GM08714 (cell line): ENCODE measurements around the gene ABCC5.
A peak's percentile ranks its signal among the peaks of the same experiment; 100 is the strongest.
"Not testable (repeated sequence)": the region's sequence is repeated elsewhere in the genome, so short reads cannot be mapped to it uniquely, and the experiment has no call there.

Experiments used
- H3K4me3 ChIP-seq: fragments of 200-500 bp; sonication (Bioruptor generic); 2 replicates; pipeline ENCODE4 v1.5.1; 2014; ENCODE audit warnings: mild to moderate bottlenecking, low read length, inconsistent platforms
- ZNF274 ChIP-seq: IDR thresholded peaks from 2 replicates; pipeline ENCODE4 v1.6.1; 2012; ENCODE audit warnings: mild to moderate bottlenecking, low read depth, low read length

The ABCC5 gene

DNA sequence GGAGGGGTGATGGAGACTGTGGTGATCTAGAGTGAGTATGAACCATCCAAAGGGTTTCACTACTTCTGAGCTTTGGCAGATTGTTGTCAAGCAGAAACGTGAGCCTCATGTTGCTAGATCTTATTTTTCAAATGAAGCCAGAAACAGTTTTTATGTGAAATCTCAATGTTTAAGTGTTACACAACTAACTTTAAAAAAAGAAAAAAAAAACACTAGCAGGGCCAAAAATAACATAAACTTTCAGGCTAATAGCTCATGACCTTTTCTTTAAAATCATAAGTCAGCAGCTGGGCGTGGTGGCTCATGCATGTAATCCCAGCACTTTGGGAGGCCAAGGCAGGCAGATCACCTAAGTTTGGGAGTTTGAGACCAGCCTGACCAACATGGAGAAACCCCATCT lies 11.8 kb upstream of the ABCC5 start:
- TF ChIP-seq ZNF274: no peak
- H3K4me3 ChIP-seq: no peak overlapping the region

- H3K4me3 ChIP-seq: not testable (repeated sequence)
Measured at GRCh38 chr3:184028275-184028890, 10.7 kb upstream of the ABCC5 start.

GRCh38 chr3:184025256-184025655 lies 7.6 kb upstream of the ABCC5 start:
- not testable (repeated sequence) for H3K4me3 ChIP-seq

DNA sequence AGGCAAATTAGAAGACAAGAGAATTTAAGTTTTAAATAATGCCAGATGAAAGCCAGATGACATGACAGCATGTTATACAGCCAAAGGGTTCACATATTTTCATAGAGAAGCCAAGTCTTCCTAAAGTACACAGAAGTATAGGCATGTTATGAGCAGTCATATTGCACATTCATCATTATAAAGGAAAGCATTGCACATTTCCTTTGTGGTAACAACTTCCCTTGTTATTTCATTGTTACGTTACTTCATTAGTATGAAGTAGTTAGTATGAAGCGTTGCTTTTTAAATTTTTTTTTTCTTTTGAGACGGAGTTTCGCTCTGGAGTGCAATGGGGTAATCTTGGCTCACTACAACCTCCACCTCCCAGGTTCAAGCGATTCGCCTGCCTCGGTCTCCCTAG lies 4.6 kb upstream of the ABCC5 start:
- no peak overlapping the region for H3K4me3 ChIP-seq
- no peak for TF ChIP-seq ZNF274

DNA sequence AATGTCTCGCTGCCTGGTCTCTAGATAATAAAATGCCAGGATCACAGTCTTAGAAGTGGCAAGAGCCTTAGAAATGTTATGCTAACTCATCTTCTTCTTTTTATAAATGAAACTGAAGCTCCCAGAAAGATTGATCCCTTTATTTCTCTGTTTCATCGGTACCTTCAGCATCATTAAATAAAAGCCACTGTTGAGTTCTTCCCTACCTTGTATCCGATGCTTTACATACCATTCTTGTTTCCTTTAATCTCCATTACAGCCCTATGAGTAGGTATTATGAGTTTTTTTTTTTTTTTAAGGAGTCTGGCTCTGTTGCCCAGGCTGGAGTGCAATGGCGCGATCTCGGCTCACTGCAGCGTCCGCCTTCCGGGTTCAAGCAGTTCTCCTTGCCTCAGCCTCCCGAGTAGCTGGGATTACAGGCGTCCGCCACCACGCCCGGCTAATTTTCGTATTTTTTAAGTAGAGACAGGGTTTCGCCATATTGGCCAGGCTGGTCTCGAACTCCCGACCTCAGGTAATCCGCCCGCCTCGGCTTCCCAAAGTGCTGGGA lies 815 bp upstream of the ABCC5 start:
- TF ChIP-seq ZNF274: no peak
- peak overlapping the region; percentile 74; the same call in 1 of the 2 replicates for H3K4me3 ChIP-seq

DNA sequence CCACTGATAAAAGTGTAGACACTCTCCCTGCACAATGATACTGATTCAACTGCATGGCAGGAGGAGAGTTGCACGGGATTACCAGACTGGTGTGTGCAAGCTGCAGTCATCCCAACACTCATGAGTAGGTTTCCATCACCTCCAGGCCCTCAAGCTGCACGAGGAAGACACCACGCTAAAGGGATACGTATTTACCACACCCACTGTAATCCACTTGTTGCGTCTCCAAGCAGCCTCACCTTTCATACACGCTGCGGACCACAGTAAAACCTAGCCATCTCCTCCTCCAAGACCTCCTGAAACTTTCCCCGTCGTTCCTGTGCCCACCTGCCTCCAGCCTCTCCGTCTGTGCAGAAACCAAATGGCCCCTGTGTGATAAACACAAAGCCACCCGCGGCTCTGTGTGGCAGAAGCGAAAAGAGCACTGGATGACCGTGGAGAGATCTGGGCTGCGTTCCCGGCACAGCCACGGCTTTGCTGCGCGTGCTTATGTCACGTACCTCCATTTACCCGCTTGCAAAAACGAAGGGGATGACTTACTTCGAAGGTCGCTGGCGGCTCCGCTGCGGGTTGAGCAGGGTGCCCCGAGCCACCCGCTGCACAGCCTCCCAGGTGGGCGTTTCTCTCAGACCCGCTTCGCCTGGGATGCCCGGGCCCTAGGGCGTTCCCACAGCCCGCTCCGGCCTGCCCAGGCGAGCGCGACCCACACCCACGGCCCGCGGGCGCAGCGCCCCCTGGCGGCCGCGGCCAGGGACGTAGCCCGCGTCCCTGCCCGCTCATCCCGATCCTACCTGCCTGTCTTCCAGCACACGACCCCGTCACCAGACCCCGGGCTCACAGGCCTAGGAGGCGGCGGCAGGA lies 643 bp downstream of the ABCC5 start:
- TF ChIP-seq ZNF274: no peak
- peak overlapping the region; percentile 74 for H3K4me3 ChIP-seq

DNA sequence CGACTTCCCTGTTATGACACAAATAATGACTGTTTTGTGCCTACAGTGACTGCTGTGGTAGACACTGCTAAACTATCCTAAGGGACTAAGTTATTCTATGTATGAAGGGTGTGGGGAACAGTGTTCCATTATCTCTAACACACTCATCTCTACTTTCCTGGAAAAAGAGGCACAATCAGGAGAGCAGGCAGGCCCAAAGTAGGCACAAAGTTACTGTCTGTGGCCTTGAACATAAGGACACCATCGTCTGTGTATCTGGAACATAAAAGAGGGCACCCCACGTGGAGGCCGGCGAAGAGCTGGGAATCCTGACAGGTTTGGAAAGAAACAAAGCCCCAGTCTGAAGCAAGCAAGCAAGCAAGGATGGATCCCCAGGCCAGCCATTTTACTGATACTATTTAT lies 1.5 kb downstream of the ABCC5 start:
- TF ChIP-seq ZNF274: no peak
- H3K4me3 ChIP-seq: no peak overlapping the region

DNA sequence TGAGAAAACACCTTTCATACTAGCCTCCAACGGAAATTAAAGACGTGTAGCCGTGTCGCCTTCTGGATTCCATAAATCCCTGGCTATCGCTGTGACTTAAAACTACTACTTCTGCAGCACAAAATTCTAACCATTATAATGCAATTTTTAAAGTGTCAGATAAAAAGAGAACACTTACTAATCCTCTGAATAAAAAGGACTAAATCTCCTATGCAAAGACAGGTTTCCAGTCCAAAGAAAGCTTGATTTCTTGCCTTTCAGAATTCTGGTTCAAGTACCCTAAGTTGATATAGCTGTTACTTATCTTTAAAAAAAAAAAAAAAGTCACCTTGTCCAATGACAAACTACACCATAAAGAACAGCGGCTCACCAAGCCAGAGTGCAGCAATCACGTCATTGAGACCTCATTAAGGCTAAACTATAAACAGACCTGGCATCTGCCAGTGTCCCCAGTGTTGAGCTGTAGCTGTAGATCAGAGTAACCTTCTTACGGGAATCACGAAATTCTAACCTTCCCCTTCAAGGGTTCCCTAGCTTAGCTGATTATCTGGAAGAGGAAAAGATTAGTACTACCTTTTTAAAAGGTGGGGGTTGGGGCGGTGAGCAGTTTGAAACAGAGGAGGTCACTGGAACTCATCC lies 2.2 kb downstream of the ABCC5 start:
- no peak for TF ChIP-seq ZNF274
- no peak overlapping the region for H3K4me3 ChIP-seq

DNA sequence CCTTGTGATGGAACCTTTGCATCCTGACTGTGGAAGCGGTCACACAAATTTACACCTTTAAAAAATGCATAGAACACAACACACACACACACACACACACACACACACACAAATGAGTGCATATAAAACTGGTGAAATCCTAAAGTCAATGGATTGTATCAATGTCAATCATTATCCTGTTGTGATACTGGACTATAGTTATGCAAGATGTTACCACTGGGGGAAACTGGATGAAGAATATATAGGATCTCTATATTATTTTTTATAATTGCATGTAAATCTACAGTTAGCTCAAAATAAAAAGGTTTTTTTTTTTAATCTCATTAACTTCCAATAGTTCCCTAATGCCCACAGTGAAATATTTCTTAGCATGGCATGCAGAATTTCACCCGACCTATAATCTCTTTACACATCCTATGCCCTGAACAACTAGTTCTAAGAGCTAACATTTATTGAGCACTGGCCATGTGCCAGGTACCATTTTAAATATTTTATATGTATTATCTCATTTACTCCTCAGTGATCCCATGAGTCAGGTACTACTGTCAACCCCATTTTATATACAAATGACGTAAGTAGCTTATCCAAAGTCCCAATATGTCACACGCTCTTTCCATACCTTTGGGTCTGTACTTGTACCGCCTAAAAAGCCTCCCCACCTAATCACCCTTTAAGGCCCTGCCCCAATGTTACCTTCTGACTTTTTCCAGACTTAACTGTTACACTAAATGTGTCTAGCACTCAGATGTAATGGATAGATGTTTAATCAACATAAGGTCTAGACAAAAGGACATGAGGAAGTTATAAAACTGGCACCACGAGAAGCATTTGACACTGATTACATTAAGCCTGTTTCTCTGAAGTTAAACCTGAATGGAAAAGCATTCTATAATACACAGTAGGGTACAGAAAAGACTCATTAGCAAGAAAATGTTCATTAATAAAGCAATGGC lies 5.5 kb downstream of the ABCC5 start:
- no peak for TF ChIP-seq ZNF274
- H3K4me3 ChIP-seq: no peak overlapping the region

- no peak for TF ChIP-seq ZNF274
- no peak overlapping the region for H3K4me3 ChIP-seq
Measured at GRCh38 chr3:184011230-184011876, 6.3 kb downstream of the ABCC5 start.

- no peak for TF ChIP-seq ZNF274
- no peak overlapping the region for H3K4me3 ChIP-seq
Measured at GRCh38 chr3:184008161-184008560, 9.5 kb downstream of the ABCC5 start.

DNA sequence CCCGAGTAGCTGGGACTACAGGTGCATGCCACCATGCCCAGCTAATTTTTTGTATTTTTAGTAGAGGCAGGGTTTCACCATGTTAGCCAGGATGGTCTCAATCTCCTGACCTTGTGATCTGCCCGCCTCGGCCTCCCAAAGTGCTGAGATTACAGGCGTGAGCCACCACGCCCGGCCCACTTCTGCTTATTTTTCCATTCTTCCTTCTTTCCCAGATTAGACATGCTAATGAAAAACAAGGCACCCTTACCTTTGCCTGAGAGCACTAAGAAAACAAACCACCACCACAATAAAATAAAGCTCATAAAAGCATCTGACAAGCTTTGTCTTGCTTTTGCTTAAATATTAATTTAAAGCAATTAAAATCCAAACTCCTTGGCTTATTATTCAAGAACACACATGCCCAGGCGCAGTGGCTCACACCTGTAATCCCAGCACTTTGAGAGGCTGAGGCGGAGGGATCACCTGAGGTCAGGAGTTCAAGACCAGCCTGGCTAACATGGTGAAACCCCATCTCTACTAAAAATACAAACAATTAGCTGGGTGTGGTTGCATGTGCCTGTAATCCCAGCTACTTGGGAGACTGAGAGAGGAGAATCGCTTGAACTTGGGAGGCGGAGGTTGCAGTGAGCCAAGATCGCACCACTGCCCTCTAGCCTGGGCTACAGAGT lies 10.4 kb downstream of the ABCC5 start:
- H3K4me3 ChIP-seq: not testable (repeated sequence)

- TF ChIP-seq ZNF274: no peak
- no peak overlapping the region for H3K4me3 ChIP-seq
Measured at GRCh38 chr3:184005941-184006507, 11.7 kb downstream of the ABCC5 start.
